ENCODE results near the gene PIKFYVE.

PIKFYVE gene

DNA sequence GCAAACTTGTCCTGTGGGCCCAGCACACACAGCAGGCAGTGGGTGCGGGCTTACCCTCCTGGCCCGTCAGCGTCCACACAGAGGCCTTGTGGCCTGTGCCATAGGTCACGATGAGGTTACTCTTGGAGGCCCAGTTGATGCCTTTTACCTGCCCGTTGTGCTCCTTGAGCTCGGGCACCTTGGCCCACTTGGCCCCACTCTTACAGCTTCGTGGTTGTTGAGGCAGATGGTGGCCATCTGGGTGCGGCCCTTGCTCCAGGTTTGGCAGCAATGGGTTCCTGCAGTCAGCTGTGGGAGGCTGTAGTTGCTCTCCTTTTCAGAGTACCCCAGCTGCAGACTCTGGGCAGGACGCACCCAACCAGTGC lies 95.0 kb downstream of the PIKFYVE start:
- in situ Hi-C loops (cut with HindIII; ENCODE audit: low sequenced_read_pairs), result no loop called here
- no peak for DNase-seq (ENCODE audit: low read depth)
- no peak overlapping the region for H3K4me3 ChIP-seq (ENCODE audit: low read depth, low read length)
- TF ChIP-seq, protein P1, sequence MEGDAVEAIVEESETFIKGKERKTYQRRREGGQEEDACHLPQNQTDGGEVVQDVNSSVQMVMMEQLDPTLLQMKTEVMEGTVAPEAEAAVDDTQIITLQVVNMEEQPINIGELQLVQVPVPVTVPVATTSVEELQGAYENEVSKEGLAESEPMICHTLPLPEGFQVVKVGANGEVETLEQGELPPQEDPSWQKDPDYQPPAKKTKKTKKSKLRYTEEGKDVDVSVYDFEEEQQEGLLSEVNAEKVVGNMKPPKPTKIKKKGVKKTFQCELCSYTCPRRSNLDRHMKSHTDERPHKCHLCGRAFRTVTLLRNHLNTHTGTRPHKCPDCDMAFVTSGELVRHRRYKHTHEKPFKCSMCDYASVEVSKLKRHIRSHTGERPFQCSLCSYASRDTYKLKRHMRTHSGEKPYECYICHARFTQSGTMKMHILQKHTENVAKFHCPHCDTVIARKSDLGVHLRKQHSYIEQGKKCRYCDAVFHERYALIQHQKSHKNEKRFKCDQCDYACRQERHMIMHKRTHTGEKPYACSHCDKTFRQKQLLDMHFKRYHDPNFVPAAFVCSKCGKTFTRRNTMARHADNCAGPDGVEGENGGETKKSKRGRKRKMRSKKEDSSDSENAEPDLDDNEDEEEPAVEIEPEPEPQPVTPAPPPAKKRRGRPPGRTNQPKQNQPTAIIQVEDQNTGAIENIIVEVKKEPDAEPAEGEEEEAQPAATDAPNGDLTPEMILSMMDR (IDR thresholded peaks at IDR 0.05; ENCODE audit: low read depth, low read length, missing control alignments), result no peak

DNA sequence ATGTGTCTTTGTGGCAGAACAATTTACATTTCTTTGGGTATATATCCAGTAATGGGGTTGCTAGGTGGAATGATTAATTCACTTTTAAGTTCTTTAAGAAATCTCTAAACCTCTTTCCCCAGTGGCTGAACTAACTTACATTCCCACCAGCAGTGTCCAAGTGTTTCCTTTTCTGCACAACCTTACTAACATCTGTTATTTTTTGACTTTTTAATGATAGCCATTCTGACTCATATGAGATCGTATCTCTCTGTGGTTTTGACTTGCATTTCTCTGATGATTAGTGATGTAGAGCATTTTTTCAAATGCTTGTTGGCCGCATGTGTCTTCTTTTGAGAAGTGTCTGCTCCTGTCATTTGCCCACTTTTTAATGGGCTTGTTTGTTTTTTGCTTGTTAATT lies 97.4 kb downstream of the PIKFYVE start:
- peak; percentile 45 for DNase-seq (ENCODE audit: low read depth)
- TF ChIP-seq, protein P1 (IDR thresholded peaks at IDR 0.05; ENCODE audit: low read depth, low read length, missing control alignments), result no peak
- in situ Hi-C loops (cut with HindIII; ENCODE audit: low sequenced_read_pairs), result no loop called here
- no peak overlapping the region for H3K4me3 ChIP-seq (ENCODE audit: low read depth, low read length)

DNA sequence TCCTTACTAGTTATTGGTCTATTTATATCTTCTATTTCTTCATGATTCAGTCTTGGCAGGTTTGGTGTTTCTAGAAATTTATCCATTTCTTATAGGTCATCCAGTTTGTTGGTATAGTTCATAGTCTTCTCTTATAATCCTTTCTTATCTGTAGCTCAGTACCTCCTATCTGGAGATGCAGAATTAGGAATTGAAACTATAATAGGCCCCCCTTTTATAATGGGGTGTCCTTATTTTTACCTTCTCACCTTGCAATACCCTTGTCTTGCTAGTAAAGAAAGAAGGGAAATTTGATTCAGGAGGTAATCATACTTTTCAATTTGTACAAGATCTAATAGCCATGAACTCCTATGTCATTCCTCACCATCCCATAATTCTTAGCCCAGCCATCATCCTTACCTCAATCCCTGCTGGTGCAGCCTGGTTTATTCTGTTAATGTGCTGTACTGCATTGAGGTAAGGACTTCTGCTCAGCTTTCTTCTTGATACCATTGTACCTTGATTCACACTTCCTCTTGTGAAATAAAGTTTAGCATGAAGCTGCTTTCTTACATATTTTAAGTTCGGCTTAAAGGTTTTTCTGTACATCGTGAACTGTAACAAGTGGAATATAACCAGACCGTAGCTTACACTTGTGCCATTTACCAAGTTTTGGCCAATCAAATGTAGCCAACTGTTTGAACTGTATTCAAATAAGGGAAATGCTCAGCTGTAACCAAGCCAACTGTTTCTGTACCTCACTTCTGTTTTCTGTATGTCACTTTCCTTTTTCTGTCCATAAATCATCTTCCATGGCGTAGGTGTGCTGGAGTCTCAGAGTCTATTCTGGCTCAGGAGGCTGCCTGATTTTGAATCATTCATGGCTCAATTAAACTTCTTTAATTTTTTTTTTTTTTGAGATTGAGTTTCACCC lies 100.4 kb downstream of the PIKFYVE start:
- TF ChIP-seq, protein P1 (IDR thresholded peaks at IDR 0.05; ENCODE audit: low read depth, low read length, missing control alignments), result no peak
- no peak for DNase-seq (ENCODE audit: low read depth)
- in situ Hi-C loops (cut with HindIII; ENCODE audit: low sequenced_read_pairs), result no loop called here
- no peak overlapping the region for H3K4me3 ChIP-seq (ENCODE audit: low read depth, low read length)

DNA sequence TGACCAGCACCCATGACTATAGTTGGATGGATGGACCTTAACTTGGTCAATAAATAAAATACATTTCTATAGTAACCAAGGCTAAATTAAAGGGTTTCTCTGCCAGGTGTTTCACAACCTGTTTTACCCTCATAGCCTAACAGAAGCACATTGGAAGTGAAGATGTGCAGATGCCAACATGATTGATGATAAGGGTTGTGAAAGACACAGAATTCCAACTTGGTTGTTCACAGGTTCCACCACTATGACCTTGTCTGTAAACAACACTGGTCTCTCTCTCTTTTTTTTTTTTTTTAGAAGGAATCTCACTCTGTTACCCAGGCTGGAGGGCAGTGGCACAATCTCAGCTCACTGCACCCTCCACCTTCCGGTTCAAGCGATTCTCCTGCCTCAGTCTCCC lies 103.0 kb downstream of the PIKFYVE start:
- TF ChIP-seq, protein P1 (IDR thresholded peaks at IDR 0.05; ENCODE audit: low read depth, low read length, missing control alignments), result no peak
- no peak for DNase-seq (ENCODE audit: low read depth)
- in situ Hi-C loops (cut with HindIII; ENCODE audit: low sequenced_read_pairs), result no loop called here
- H3K4me3 ChIP-seq (ENCODE audit: low read depth, low read length), result no peak overlapping the region

DNA sequence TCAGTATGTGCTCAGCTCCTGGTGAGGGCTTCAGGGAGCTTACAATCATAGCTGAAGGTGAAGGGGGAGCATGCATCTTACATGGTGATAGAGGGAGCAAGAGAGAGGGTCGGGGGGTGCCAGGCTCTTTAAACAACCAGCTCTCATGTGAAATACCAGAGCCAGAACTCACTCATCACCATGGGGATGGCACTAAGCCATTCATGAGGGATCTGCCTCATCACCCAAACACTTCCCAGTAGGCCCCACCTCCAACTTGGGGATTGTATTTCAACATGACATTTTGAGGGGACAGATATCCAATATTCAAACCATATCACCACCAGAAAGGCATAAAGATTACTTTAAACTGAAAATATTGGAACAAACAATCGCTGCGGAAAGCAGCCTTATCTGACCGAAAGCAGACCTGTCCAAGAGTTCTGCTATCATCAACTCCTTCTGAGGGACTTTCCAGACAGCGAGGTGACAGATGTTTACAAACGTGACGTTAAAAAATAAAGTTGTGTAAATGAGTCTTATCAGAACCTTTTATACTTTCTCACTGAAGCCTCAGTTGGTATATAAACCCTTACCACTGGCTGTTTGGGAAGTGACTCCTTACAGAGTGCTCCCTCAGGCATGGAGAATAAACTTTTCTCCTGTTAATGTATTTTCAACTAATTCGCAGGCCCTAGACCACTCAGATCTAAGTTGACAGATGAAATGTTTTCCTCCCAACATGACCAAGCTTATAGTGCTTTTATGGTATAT lies 105.0 kb downstream of the PIKFYVE start:
- no peak overlapping the region for H3K4me3 ChIP-seq (ENCODE audit: low read depth, low read length)
- in situ Hi-C loops (cut with HindIII; ENCODE audit: low sequenced_read_pairs), result no loop called here
- TF ChIP-seq, protein P1 (IDR thresholded peaks at IDR 0.05; ENCODE audit: low read depth, low read length, missing control alignments), result no peak
- no peak for DNase-seq (ENCODE audit: low read depth)

DNA sequence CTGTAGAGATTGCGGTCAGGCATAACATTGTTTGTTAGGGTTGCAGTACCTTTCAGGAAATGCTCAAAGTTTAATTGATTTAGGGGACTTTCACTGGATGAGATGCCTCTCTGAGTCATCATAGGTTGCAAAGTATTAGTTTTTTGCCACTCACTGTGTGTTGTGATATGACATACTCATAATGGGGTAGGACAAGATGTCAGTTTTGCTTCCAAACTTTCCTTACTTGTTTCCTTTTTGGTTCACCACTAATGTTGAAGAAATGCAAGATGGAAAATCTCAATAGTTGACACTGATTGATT lies 105.5 kb downstream of the PIKFYVE start:
- in situ Hi-C loops (cut with HindIII; ENCODE audit: low sequenced_read_pairs), result no loop called here
- DNase-seq (ENCODE audit: low read depth), result no peak
- TF ChIP-seq, protein P1 (IDR thresholded peaks at IDR 0.05; ENCODE audit: low read depth, low read length, missing control alignments), result no peak
- no peak overlapping the region for H3K4me3 ChIP-seq (ENCODE audit: low read depth, low read length)

Measured in astrocyte of the cerebellum (primary cell).